Neural cell (in vitro differentiated cells): ENCODE data around the gene ARFGEF3.

Experiments used
- EP300 ChIP-seq: fragments of 450-650 bp; conservative IDR thresholded peaks from 2 replicates; pipeline ENCODE4 v1.6.1; 2014; ENCODE audit warnings: antibody characterized with exemption, mild to moderate bottlenecking, moderate library complexity; ENCODE audit not compliant: poor library complexity, severe bottlenecking
- EZH2 ChIP-seq: fragments of 200-600, 300-800 bp; shearing (Covaris generic), sonication (generic); IDR thresholded peaks from 2 replicates; pipeline ENCODE4 v1.6.1; 2014; ENCODE audit warnings: antibody characterized with exemption, low read length, borderline replicate concordance, mild to moderate bottlenecking; ENCODE audit not compliant: insufficient read depth, poor library complexity, severe bottlenecking
- POLR2AphosphoS5 ChIP-seq: IDR thresholded peaks from 2 replicates; pipeline ENCODE4 v1.6.1; 2012
- RAD21 ChIP-seq: fragments of 450-650 bp; conservative IDR thresholded peaks from 2 replicates; pipeline ENCODE4 v1.6.1; 2014; ENCODE audit warnings: antibody characterized with exemption, mild to moderate bottlenecking, moderate library complexity
- TF ChIP-seq, protein P1 (sequence below): fragments of 450-650 bp; IDR thresholded peaks from 2 replicates; pipeline ENCODE4 v1.5.1; 2014; ENCODE audit warnings: antibody characterized with exemption, mild to moderate bottlenecking, moderate library complexity; ENCODE audit not compliant: poor library complexity, severe bottlenecking

DNA sequence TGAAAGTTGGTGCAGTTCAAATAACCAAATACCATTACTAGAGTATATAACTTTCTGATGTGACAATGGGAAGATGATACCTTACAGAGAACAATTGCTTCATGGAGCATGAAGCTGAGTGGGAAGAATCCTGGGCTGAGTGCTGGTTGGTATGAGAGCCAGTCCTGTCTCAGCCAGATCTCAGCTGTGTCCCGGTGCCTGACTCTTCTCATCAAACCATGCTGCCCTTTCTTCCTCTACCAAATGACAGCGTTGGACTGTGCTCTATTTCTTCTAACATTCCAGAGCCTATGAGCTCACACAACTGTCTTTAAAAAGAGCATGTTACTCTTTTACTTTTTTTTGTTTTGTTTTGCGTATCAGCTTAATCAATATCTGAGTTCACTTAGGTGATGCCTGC is 84.0 kb downstream of the ARFGEF3 start:
- TF ChIP-seq, protein P1, sequence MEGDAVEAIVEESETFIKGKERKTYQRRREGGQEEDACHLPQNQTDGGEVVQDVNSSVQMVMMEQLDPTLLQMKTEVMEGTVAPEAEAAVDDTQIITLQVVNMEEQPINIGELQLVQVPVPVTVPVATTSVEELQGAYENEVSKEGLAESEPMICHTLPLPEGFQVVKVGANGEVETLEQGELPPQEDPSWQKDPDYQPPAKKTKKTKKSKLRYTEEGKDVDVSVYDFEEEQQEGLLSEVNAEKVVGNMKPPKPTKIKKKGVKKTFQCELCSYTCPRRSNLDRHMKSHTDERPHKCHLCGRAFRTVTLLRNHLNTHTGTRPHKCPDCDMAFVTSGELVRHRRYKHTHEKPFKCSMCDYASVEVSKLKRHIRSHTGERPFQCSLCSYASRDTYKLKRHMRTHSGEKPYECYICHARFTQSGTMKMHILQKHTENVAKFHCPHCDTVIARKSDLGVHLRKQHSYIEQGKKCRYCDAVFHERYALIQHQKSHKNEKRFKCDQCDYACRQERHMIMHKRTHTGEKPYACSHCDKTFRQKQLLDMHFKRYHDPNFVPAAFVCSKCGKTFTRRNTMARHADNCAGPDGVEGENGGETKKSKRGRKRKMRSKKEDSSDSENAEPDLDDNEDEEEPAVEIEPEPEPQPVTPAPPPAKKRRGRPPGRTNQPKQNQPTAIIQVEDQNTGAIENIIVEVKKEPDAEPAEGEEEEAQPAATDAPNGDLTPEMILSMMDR, result no peak
- TF ChIP-seq EZH2 (no peak), POLR2AphosphoS5 (no peak), RAD21 (no peak), EP300 (no peak)
